GM12801 (cell line): ENCODE results near the gene GARIN5A.

ENCODE experiments used
- CTCF ChIP-seq: IDR thresholded peaks from one replicate; pipeline ENCODE4 v1.5.1; 2011; ENCODE audit warnings: control low read depth; ENCODE audit not compliant: insufficient read length; ENCODE audit errors: extremely low read depth

GARIN5A gene

GRCh38 chr19:50498219-50499056 is 21.8 kb upstream of the GARIN5A start:
- TF ChIP-seq CTCF: no peak

GRCh38 chr19:50497022-50497405 is 20.4 kb upstream of the GARIN5A start:
- no peak for TF ChIP-seq CTCF

GRCh38 chr19:50496189-50497021 is 19.8 kb upstream of the GARIN5A start:
- TF ChIP-seq CTCF: no peak

GRCh38 chr19:50495020-50495531 is 18.4 kb upstream of the GARIN5A start:
- TF ChIP-seq CTCF: no peak

- TF ChIP-seq CTCF: no peak
These were observed 17.8 kb upstream of the GARIN5A start for GRCh38 chr19:50494186-50495019.

DNA sequence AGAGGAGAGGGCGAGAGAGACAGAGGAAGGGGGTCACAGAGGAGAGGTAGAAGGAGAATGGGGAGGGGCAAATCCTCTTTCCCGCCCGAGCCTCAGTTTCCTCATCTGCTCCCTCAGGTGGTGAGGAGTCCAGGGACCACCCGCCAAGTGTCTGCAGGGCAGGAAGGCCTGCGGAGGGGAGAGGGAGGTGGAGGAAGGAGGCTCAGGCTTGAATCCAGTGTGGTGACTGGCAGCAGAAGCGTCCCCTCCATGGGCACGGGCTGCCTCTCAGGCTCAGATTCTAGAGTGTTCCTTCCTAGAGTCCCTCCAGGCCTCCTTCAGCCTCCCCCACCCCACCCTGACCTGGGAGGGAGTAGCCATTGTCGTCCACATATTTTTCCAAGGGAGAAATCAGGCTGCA is 16.5 kb upstream of the GARIN5A start:
- no peak for TF ChIP-seq CTCF
